ENCODE measurements around the gene DAPK2.

DAPK2 gene

DNA sequence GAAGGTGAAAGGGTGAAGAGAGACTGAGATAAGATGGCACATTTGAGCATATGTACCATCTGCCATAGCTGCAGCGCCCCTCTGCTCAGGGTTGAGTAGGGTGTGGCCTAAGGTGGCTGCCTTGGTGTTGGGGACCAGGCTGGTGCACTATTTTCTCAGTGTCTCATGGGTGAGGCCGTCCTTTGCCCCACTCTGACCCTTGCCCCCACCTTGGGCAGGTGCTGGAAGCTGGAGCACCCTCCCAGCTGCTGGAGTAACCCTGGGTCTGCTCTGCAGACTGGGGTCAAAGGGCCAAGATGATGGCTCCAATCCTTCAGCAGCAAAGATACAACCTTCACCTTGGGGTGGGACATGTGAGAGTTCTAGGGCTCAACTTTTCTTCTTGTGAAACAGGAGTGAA is 69.2 kb downstream of the DAPK2 start:
- TF ChIP-seq, protein P1, sequence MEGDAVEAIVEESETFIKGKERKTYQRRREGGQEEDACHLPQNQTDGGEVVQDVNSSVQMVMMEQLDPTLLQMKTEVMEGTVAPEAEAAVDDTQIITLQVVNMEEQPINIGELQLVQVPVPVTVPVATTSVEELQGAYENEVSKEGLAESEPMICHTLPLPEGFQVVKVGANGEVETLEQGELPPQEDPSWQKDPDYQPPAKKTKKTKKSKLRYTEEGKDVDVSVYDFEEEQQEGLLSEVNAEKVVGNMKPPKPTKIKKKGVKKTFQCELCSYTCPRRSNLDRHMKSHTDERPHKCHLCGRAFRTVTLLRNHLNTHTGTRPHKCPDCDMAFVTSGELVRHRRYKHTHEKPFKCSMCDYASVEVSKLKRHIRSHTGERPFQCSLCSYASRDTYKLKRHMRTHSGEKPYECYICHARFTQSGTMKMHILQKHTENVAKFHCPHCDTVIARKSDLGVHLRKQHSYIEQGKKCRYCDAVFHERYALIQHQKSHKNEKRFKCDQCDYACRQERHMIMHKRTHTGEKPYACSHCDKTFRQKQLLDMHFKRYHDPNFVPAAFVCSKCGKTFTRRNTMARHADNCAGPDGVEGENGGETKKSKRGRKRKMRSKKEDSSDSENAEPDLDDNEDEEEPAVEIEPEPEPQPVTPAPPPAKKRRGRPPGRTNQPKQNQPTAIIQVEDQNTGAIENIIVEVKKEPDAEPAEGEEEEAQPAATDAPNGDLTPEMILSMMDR (conservative IDR thresholded peaks at IDR 0.05; ENCODE audit: low read depth, low read length), result no peak
- DNase-seq (ENCODE audit: low read depth), result no peak
- no peak overlapping the region for H3K4me3 ChIP-seq (ENCODE audit: low read depth, low read length)

DNA sequence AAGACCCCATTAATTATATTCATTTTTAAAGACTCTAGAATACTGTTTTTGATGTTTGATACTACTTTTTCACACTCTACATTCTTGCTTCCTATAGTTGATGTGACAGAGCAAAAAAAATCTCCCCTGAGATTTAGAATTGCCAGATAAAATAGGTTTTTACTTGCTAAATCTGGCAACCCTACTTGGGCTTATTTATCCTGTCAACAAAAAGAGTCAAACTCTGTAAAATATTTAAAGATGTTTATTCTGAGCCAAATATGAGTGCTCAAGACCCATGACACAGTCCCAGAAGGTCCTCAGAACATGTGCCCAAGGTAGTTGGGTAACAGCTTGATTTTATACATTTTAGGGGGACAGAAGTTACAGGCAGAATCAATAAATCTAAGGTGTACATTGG is 72.3 kb downstream of the DAPK2 start:
- no peak for DNase-seq (ENCODE audit: low read depth)

DNA sequence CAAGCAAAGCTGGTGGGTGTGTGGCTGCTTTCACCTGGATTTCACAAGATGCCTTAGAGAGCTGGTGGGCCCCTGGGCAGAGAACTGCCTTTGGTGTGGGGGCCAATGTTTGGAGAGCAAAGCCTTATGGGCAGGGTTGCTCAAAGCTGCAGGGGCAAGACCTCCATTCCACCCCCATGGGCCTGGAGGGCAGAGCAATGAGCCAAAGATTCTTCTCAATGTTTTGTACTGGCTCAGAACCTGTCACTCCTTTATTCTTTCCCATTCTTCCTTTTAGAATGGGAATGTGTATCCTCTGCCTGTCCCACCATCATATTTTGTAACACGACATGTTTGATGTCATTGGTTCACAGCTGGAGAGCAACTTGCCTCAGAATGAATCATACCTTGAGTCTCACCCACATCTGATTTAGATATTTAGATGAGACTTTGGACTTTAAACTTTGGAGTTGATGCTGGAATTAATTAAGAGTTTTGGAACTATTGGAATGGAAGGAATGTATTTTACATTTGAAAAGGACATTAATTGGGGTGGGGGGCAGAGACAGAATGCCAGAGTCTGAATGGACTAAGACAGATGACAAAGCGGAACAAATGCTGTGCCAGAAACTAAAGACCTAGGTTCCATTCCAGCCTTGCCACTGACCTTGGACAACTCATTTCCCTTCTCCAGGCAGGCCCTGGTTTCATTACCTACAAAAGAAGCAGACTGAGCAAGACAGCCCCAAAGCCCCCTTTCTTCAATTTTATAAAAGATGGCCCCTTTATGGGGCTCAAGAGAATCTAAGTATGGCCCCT is 72.9 kb downstream of the DAPK2 start:
- H3K4me3 ChIP-seq (ENCODE audit: low read depth, low read length), result no peak overlapping the region
- TF ChIP-seq, protein P1 (conservative IDR thresholded peaks at IDR 0.05; ENCODE audit: low read depth, low read length), result no peak
- DNase-seq (ENCODE audit: low read depth), result peak; percentile 47

More for the DNA sequence above, 72.3 kb downstream of the DAPK2 start:
- TF ChIP-seq, protein P1 (conservative IDR thresholded peaks at IDR 0.05; ENCODE audit: low read depth, low read length), result no peak
- no peak overlapping the region for H3K4me3 ChIP-seq (ENCODE audit: low read depth, low read length)

DNA sequence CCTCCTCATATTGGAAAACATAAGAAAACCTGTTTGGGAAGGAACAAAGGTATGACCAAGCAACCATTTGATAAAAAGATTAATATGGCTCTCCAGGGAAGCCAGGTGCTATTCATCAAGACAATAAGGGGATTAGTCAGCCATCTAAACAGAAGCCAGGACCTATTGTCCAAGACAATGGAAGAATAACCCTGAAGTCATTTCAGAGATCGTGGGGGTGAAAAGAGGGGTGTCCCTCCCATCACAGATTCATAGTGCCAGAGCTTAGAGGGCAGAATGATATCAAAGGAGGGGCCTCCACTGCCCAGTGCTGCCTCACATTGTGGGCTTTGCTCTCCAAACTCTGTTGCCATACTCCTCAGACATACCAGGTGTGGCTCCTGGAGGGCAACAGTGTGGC is 73.5 kb downstream of the DAPK2 start:
- no peak overlapping the region for H3K4me3 ChIP-seq (ENCODE audit: low read depth, low read length)
- TF ChIP-seq, protein P1 (conservative IDR thresholded peaks at IDR 0.05; ENCODE audit: low read depth, low read length), result no peak
- DNase-seq (ENCODE audit: low read depth), result no peak

DNA sequence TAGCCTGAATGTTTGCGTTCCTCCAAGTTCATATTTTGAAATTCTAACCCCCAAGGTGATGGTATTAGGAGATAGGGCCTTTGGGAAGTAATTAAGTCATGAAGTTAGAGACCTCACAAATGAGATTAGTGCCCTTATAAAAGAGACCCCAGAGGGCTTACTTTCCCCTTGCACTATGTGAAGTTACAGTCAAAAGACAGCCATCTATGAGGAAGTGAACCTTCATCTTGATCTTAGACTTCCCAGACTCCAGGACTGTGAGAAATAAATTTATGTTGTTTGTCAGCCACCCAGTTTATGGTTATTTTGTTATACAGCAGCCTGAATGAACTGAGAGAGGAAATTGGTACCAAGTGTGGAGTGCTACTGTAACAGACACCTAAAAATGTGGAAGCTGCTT is 74.4 kb downstream of the DAPK2 start:
- no peak overlapping the region for H3K4me3 ChIP-seq (ENCODE audit: low read depth, low read length)
- DNase-seq (ENCODE audit: low read depth), result no peak
- TF ChIP-seq, protein P1 (conservative IDR thresholded peaks at IDR 0.05; ENCODE audit: low read depth, low read length), result no peak

DNA sequence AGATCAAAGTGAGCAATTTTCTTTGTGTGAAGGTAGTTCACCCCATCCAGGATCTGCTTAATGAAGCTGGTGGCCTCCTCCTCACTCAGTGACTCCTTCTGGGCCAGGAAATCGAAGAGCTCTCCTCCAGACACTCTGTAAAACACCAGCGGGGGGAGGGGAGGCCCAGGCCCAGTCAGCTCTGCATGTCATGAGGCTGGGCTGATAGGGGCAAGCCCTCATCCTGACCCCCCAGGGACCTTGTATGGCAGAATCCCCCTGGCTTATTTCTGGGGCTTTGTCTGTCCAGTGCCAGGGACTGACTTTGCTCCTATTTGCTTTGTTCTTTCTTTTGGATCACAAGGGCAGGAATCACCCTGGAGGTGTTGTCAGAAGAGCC is 74.9 kb downstream of the DAPK2 start:
- TF ChIP-seq, protein P1 (conservative IDR thresholded peaks at IDR 0.05; ENCODE audit: low read depth, low read length), result no peak
- no peak overlapping the region for H3K4me3 ChIP-seq (ENCODE audit: low read depth, low read length)
- no peak for DNase-seq (ENCODE audit: low read depth)
